ENCODE data around the gene CFAP92.
A peak's percentile ranks its signal among the peaks of the same experiment; 100 is the strongest.

CFAP92 gene

DNA sequence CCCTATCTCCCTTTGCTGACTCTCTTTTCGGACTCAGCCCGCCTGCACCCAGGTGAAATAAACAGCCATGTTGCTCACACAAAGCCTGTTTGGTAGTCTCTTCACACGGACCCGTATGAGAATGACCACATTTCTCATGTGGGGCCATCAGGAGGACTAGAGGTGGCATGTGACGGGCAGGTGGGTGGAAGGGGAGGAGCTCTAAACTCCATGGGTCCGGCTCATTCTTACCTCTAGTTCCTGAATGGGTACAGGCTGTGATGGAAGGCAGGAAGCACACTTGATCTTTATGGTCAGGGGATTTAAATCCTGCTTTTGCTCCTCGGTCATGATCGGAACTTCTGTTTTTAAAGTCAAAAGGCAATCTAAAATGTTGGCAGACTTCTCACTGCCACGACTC, 28.6 kb downstream of the CFAP92 start:
- Histone ChIP-seq H3K9me3 (ENCODE audit: control insufficient read depth, insufficient read depth, low read depth, low read length) (no peaks in the 10 kb centered on the region), H3K36me3 (ENCODE audit: control insufficient read depth in 2 of 2, insufficient read depth in 1 of 2, low read length in 2 of 2) (no peaks in the 10 kb centered on the region), H3K4me3 (ENCODE audit: low read depth, low read length) (no peak overlapping the region), H3K4me1 (ENCODE audit: control insufficient read depth, insufficient read depth, low read length) (no peaks in the 10 kb centered on the region), H3K27ac (ENCODE audit: extremely low read depth, low read depth, low read length) (no peak overlapping the region)
- ChIA-PET CTCF (no interaction called here), POLR2A (no interaction called here)
- TF ChIP-seq, protein P1, sequence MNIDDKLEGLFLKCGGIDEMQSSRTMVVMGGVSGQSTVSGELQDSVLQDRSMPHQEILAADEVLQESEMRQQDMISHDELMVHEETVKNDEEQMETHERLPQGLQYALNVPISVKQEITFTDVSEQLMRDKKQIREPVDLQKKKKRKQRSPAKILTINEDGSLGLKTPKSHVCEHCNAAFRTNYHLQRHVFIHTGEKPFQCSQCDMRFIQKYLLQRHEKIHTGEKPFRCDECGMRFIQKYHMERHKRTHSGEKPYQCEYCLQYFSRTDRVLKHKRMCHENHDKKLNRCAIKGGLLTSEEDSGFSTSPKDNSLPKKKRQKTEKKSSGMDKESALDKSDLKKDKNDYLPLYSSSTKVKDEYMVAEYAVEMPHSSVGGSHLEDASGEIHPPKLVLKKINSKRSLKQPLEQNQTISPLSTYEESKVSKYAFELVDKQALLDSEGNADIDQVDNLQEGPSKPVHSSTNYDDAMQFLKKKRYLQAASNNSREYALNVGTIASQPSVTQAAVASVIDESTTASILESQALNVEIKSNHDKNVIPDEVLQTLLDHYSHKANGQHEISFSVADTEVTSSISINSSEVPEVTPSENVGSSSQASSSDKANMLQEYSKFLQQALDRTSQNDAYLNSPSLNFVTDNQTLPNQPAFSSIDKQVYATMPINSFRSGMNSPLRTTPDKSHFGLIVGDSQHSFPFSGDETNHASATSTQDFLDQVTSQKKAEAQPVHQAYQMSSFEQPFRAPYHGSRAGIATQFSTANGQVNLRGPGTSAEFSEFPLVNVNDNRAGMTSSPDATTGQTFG (tag by site-specific recombination; IDR thresholded peaks at IDR 0.05; ENCODE audit: borderline replicate concordance): no peak
- TF ChIP-seq ZNF626 (tag by site-specific recombination; IDR thresholded peaks at IDR 0.05): no peak
- no peak for TF ChIP-seq ZNF837 (tag by site-specific recombination; IDR thresholded peaks at IDR 0.05)
- no peak for TF ChIP-seq ZNF223 (tag by site-specific recombination; IDR thresholded peaks at IDR 0.05)
- no peak for TF ChIP-seq ZNF211 (tag by site-specific recombination; IDR thresholded peaks at IDR 0.05; ENCODE audit: low read depth)
- no peak for TF ChIP-seq ZNF571 (tag by site-specific recombination; IDR thresholded peaks at IDR 0.05)
- TF ChIP-seq, protein P2, sequence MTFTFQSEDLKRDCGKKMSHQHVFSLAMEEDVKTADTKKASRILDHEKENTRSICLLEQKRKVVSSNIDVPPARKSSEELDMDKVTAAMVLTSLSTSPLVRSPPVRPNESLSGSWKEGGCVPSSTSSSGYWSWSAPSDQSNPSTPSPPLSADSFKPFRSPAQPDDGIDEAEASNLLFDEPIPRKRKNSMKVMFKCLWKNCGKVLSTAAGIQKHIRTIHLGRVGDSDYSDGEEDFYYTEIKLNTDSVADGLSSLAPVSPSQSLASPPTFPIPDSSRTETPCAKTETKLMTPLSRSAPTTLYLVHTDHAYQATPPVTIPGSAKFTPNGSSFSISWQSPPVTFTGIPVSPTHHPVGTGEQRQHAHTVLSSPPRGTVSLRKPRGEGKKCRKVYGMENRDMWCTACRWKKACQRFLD (tag by site-specific recombination; IDR thresholded peaks at IDR 0.05): no peak
- TF ChIP-seq, protein P3, sequence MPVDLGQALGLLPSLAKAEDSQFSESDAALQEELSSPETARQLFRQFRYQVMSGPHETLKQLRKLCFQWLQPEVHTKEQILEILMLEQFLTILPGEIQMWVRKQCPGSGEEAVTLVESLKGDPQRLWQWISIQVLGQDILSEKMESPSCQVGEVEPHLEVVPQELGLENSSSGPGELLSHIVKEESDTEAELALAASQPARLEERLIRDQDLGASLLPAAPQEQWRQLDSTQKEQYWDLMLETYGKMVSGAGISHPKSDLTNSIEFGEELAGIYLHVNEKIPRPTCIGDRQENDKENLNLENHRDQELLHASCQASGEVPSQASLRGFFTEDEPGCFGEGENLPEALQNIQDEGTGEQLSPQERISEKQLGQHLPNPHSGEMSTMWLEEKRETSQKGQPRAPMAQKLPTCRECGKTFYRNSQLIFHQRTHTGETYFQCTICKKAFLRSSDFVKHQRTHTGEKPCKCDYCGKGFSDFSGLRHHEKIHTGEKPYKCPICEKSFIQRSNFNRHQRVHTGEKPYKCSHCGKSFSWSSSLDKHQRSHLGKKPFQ (tag by site-specific recombination; IDR thresholded peaks at IDR 0.05): no peak

DNA sequence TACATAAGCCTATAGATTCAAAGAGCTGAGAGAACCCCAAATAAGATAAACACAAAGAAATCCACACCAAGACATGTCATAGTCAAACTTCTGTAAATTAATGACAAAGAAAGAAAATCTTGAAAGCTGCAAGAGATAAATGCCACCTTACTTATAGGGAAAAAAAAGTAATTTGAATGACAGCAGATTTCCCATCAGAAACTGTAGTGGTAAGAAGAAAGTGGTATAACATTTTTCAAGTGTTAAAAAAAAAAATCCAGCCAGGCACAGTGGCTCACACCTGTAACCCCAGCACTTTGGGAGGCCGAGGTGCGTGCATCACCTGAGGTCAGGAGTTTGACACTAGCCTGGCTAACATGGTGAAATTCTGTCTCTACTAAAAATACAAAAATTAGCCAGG, 37.4 kb downstream of the CFAP92 start:
- H3K36me3 ChIP-seq (ENCODE audit: control insufficient read depth in 2 of 2, insufficient read depth in 1 of 2, low read length in 2 of 2): no peaks in the 10 kb centered on the region
- ChIA-PET CTCF (interaction anchor here (0.6 kb wide), 1 partner anchor 80 kb away, joined by 3 read pairs; no protein-coding TSS in a partner anchor), POLR2A (no interaction called here)
- TF ChIP-seq SETDB1 (IDR thresholded peaks at IDR 0.05; ENCODE audit: insufficient read length, low read length): peak; percentile 15
- TF ChIP-seq ZNF2 (tag by site-specific recombination; IDR thresholded peaks at IDR 0.05): no peak
- no peak overlapping the region for H3K4me3 ChIP-seq (ENCODE audit: low read depth, low read length)
- no peaks in the 10 kb centered on the region for H3K9me3 ChIP-seq (ENCODE audit: control insufficient read depth, insufficient read depth, low read depth, low read length)
- no peak overlapping the region for H3K27ac ChIP-seq (ENCODE audit: extremely low read depth, low read depth, low read length)
- no peaks in the 10 kb centered on the region for H3K4me1 ChIP-seq (ENCODE audit: control insufficient read depth, insufficient read depth, low read length)

DNA sequence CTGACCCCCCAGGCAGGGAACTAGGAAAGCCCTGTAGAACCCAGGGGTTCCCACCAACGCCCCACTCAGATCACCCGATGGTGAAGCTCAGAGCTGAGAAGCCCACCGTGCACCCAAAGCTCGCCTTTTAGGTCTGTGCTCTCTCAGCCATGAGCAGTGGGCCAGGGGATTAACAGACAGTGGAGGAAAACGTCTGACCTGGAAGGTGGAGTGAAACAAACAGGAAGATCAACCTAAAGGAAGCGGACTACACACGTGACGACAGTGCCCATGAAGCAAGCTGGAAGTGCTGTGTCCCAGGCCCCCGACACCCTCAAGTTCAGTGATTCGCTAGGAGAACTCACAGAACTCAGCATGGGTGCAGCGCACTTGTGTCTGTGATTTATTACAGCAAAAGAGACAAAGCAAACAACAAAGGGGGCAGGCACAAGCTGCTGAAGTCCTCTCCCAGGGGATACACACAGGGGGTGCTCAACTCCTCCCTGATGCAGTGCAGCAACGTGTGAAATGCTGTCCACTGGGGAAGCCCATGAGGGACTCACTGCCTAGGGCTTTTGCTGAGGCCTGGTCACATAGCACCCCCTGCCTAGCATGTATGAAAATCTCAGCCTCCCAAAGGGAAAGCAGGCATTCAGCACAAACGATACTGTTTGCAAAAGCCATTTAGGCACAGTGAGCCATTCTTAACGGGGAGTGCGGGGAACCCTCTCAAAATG, 43.5 kb downstream of the CFAP92 start:
- Histone ChIP-seq H3K4me3 (ENCODE audit: low read depth, low read length) (no peak overlapping the region), H3K27ac (ENCODE audit: extremely low read depth, low read depth, low read length) (no peak overlapping the region), H3K36me3 (ENCODE audit: control insufficient read depth in 2 of 2, insufficient read depth in 1 of 2, low read length in 2 of 2) (no peaks in the 10 kb centered on the region), H3K9me3 (ENCODE audit: control insufficient read depth, insufficient read depth, low read depth, low read length) (no peaks in the 10 kb centered on the region), H3K4me1 (ENCODE audit: control insufficient read depth, insufficient read depth, low read length) (no peaks in the 10 kb centered on the region)
- CTCF ChIA-PET: interaction anchor here (0.5 to 1.9 kb wide), 5 partner anchors 20 to 341 kb away, joined by 3 to 9 read pairs (median 3); no protein-coding TSS in a partner anchor
- POLR2A ChIA-PET: interaction anchor here (0.6 kb wide), 1 partner anchor 274 kb away, joined by 5 read pairs; no protein-coding TSS in a partner anchor
- TF ChIP-seq ZNF112 (tag by site-specific recombination; IDR thresholded peaks at IDR 0.05) (no peak), ZNF530 (tag by site-specific recombination; IDR thresholded peaks at IDR 0.05; ENCODE audit: low read depth) (no peak), EGR2 (tag by site-specific recombination; IDR thresholded peaks at IDR 0.05; ENCODE audit: low read depth) (no peak), KLF8 (tag by site-specific recombination; IDR thresholded peaks at IDR 0.05) (no peak), KLF10 (tag by site-specific recombination; IDR thresholded peaks at IDR 0.05) (no peak), ZSCAN30 (tag by site-specific recombination; IDR thresholded peaks at IDR 0.05) (no peak), ZIC2 (tag by site-specific recombination; IDR thresholded peaks at IDR 0.05) (peak; percentile 72), GLIS1 (tag by site-specific recombination; IDR thresholded peaks at IDR 0.05) (peak; percentile 92), ZNF571 (tag by site-specific recombination; IDR thresholded peaks at IDR 0.05) (no peak), ZNF292 (tag by site-specific recombination; IDR thresholded peaks at IDR 0.05; ENCODE audit: borderline replicate concordance, low read depth) (no peak), ZNF121 (tag by site-specific recombination; IDR thresholded peaks at IDR 0.05) (peak; percentile 49; the same call in 1 of the 2 replicates)
- TF ChIP-seq, protein P4, sequence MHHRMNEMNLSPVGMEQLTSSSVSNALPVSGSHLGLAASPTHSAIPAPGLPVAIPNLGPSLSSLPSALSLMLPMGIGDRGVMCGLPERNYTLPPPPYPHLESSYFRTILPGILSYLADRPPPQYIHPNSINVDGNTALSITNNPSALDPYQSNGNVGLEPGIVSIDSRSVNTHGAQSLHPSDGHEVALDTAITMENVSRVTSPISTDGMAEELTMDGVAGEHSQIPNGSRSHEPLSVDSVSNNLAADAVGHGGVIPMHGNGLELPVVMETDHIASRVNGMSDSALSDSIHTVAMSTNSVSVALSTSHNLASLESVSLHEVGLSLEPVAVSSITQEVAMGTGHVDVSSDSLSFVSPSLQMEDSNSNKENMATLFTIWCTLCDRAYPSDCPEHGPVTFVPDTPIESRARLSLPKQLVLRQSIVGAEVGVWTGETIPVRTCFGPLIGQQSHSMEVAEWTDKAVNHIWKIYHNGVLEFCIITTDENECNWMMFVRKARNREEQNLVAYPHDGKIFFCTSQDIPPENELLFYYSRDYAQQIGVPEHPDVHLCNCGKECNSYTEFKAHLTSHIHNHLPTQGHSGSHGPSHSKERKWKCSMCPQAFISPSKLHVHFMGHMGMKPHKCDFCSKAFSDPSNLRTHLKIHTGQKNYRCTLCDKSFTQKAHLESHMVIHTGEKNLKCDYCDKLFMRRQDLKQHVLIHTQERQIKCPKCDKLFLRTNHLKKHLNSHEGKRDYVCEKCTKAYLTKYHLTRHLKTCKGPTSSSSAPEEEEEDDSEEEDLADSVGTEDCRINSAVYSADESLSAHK (tag by site-specific recombination; IDR thresholded peaks at IDR 0.05): no peak
- TF ChIP-seq, protein P5, sequence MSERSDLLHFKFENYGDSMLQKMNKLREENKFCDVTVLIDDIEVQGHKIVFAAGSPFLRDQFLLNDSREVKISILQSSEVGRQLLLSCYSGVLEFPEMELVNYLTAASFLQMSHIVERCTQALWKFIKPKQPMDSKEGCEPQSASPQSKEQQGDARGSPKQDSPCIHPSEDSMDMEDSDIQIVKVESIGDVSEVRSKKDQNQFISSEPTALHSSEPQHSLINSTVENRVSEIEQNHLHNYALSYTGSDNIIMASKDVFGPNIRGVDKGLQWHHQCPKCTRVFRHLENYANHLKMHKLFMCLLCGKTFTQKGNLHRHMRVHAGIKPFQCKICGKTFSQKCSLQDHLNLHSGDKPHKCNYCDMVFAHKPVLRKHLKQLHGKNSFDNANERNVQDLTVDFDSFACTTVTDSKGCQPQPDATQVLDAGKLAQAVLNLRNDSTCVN (tag by site-specific recombination; optimal IDR thresholded peaks at IDR 0.05): no peak
